ENCODE measurements around the gene AGPAT1.
"Not testable (repeated sequence)": the region's sequence is repeated elsewhere in the genome, so short reads cannot be mapped to it uniquely, and the experiment has no call there.

AGPAT1 gene

DNA sequence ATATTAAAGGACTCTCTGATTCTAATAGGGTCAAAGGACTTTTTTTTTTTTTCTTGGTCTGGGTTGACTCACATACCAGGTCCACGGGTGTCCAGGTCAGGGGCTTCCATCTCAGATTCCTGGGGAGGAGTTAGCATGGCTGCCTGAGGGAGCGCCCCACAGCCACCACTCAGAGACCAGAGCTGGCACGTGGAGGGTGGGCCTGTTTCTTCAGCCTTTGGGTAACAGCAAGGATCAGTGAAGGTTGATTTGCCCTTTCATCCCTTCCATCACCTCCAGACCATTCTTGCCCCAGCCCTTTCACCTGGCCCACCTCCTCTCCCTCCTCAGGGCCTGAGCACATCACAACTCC, 22.4 kb upstream of the AGPAT1 start:
- H3K9me3 ChIP-seq (ENCODE audit: control insufficient read depth in 2 of 2, low read length in 2 of 2) = no peaks in the 10 kb centered on the region
- H3K9ac ChIP-seq (ENCODE audit: low read length in 2 of 2) = no peak overlapping the region
- peaks cover 4 to 9% of the 10 kb centered on the region in 2 donors for H3K27me3 ChIP-seq (ENCODE audit: control insufficient read depth in 1 of 2, insufficient read depth in 2 of 2, low read length in 2 of 2)
- H3K36me3 ChIP-seq (ENCODE audit: control insufficient read depth in 2 of 2, insufficient read depth in 2 of 2, low read length in 2 of 2) = no peaks in the 10 kb centered on the region
- H3K4me3 ChIP-seq (ENCODE audit: low read length in 2 of 2) = no peak overlapping the region
- H3K27ac ChIP-seq (ENCODE audit: low read length) = no peak overlapping the region
- H3K4me1 ChIP-seq (ENCODE audit: control insufficient read depth, insufficient read depth, low read length) = peaks cover 25% of the 10 kb centered on the region

DNA sequence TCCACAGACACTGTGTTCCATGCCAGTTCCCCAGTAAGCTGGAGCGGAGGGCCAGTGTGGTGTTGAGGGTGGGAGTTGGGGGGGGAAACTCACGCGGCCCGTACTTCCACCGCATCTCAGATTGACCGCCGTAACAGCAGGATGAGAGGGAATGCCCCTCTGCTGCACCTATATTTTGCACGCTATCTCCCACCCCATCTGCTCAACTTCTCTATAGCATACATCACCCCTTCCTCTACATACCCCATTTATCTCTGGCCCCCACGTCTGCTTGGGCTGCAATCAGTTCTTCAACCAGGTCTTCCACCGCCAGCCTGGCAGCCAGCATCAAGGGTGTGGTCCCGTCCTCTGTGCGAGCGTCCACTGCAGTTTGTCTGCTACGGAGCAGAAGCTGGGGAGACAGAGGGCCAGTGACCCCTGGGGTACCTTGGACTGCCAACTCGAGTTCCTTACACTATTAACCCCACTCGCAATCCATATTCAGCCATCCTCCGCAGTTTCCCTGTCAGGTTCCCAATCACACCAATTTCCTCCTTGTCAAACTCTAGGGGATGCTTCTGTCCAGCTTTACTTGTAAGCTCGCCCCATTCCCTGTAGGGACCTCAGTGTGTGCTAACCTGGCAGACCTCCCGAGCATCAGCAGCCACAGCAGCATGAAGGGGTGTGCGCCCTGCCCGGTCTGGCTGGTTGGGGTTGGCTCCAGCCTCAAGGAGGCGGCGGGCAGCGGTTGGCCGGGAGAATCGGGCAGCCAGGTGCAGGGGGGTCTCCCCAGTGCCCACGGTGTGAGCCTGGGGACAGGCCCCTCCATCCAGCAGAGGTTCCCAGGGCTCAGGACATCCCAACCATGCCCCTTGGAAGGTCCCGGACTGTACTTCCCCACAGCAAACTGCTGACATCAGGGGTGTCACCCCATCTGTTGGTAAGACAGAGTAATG, 21.1 kb upstream of the AGPAT1 start:
- Histone ChIP-seq H3K36me3 (ENCODE audit: control insufficient read depth in 2 of 2, insufficient read depth in 2 of 2, low read length in 2 of 2) (no peaks in the 10 kb centered on the region), H3K4me3 (ENCODE audit: low read length in 2 of 2) (peak overlapping the region; percentile 92 to 97), H3K27me3 (ENCODE audit: control insufficient read depth in 1 of 2, insufficient read depth in 2 of 2, low read length in 2 of 2) (peaks cover 4 to 6% of the 10 kb centered on the region in 2 donors), H3K9ac (ENCODE audit: low read length in 2 of 2) (peak overlapping the region; percentile 100), H3K4me1 (ENCODE audit: control insufficient read depth, insufficient read depth, low read length) (peaks cover 27% of the 10 kb centered on the region), H3K27ac (ENCODE audit: low read length) (peak overlapping the region; percentile 100), H3K9me3 (ENCODE audit: control insufficient read depth in 2 of 2, low read length in 2 of 2) (no peaks in the 10 kb centered on the region)

DNA sequence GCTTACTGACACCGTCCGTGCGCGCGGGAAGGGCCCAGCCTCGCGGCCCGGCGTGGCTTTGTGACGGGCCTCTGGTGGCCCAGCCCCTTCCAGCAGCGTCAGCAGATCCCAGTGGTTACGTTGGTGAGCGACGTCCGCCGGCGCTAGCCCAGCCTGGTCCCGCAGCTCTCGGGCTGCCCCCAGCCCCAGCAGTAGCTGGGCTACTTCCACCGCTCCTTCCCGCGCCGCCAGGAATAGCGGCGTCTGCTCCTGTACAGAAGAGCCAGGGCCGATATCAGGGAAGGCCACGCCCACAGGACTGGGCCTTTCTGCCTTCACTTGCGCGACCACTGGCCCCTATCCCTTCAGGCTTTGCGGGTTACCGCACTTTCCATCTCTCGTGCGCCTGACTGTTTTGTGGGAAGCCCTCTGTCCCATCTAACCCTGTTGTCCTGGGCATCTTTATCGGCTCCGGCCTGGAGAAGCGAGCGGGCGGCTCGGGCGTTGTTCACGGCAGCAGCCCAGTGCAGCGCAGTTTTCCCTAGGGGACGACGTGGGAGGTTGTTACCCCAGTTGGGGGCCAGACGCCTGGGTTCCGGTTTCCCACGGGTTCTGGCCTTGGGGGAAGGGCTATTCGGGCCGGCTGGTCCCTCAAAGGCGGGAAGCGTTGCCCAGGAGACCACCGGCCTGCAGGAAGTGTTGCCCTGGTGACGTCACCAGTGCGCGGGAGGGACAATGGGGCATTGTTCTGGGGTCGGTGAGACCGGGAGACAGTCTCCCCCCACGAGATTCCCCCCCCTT, 20.2 kb upstream of the AGPAT1 start:
- Histone ChIP-seq H3K4me1 (ENCODE audit: control insufficient read depth, insufficient read depth, low read length) (peaks cover 35% of the 10 kb centered on the region), H3K9me3 (ENCODE audit: control insufficient read depth in 2 of 2, low read length in 2 of 2) (no peaks in the 10 kb centered on the region), H3K4me3 (ENCODE audit: low read length in 2 of 2) (peak overlapping the region; percentile 92 to 97), H3K36me3 (ENCODE audit: control insufficient read depth in 2 of 2, insufficient read depth in 2 of 2, low read length in 2 of 2) (no peaks in the 10 kb centered on the region), H3K27me3 (ENCODE audit: control insufficient read depth in 1 of 2, insufficient read depth in 2 of 2, low read length in 2 of 2) (peaks cover 0 to under 1% of the 10 kb centered on the region in 2 donors), H3K27ac (ENCODE audit: low read length) (peak overlapping the region; percentile 100), H3K9ac (ENCODE audit: low read length in 2 of 2) (peak overlapping the region; percentile 100)

GRCh38 chr6:32195652-32195901, 19.7 kb upstream of the AGPAT1 start:
- H3K4me1 ChIP-seq (ENCODE audit: control insufficient read depth, insufficient read depth, low read length) = peaks cover 40% of the 10 kb centered on the region
- no peak overlapping the region for H3K9ac ChIP-seq (ENCODE audit: low read length in 2 of 2)
- peak overlapping the region; percentile 100 for H3K27ac ChIP-seq (ENCODE audit: low read length)
- H3K27me3 ChIP-seq (ENCODE audit: control insufficient read depth in 1 of 2, insufficient read depth in 2 of 2, low read length in 2 of 2) = no peaks in the 10 kb centered on the region
- H3K4me3 ChIP-seq (ENCODE audit: low read length in 2 of 2) = peak overlapping the region in 1 of 2 donors; percentile 97
- H3K36me3 ChIP-seq (ENCODE audit: control insufficient read depth in 2 of 2, insufficient read depth in 2 of 2, low read length in 2 of 2) = no peaks in the 10 kb centered on the region
- H3K9me3 ChIP-seq (ENCODE audit: control insufficient read depth in 2 of 2, low read length in 2 of 2) = no peaks in the 10 kb centered on the region

DNA sequence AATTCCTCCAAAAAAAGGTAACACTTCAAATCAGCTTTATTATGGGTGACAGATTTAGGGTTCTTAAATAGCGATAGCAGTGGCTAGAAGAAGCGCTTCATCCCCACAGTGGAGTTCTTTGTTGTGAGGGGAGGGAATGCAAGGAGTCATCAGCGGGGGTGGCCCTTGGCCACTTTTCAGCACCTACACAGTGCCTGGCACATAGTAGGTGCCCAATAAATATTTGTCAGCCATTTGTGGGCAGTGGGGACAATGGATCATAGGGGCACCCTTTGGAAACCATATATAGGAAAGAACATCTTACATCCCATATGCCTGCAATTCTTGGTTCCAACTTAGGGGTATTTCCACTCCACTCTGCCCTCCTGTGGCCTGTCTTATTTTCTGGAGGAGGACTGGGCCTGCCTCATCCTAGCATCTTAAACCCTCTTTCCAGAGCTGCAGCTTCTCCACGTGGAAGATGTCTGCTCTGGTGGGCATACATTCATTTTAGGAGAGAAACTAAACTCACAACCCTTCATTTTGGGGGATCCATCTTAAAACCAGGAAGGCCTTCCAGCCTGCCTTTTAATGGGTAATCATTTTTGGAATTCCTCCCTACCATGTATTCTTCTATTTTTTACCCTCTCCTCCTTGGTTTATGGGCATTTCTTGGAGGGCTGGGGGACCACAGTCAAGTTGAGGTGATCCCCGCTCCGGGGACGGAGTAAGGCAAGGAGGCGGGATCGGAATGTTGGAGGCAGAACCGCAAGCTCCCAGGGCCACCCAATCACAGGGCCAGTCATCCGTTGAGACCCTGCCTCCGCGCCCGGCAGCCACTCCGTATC, 19.2 kb upstream of the AGPAT1 start:
- H3K27me3 ChIP-seq (ENCODE audit: control insufficient read depth in 1 of 2, insufficient read depth in 2 of 2, low read length in 2 of 2) = no peaks in the 10 kb centered on the region
- H3K27ac ChIP-seq (ENCODE audit: low read length) = peak overlapping the region; percentile 95
- peak overlapping the region; percentile 70 to 97 for H3K4me3 ChIP-seq (ENCODE audit: low read length in 2 of 2)
- H3K9ac ChIP-seq (ENCODE audit: low read length in 2 of 2) = peak overlapping the region; percentile 69 to 70
- no peaks in the 10 kb centered on the region for H3K36me3 ChIP-seq (ENCODE audit: control insufficient read depth in 2 of 2, insufficient read depth in 2 of 2, low read length in 2 of 2)
- H3K9me3 ChIP-seq (ENCODE audit: control insufficient read depth in 2 of 2, low read length in 2 of 2) = no peaks in the 10 kb centered on the region
- H3K4me1 ChIP-seq (ENCODE audit: control insufficient read depth, insufficient read depth, low read length) = peaks cover 44% of the 10 kb centered on the region

- Histone ChIP-seq H3K4me1 (ENCODE audit: control insufficient read depth, insufficient read depth, low read length) (peaks cover 44% of the 10 kb centered on the region), H3K36me3 (ENCODE audit: control insufficient read depth in 2 of 2, insufficient read depth in 2 of 2, low read length in 2 of 2) (no peaks in the 10 kb centered on the region), H3K4me3 (ENCODE audit: low read length in 2 of 2) (no peak overlapping the region), H3K9me3 (ENCODE audit: control insufficient read depth in 2 of 2, low read length in 2 of 2) (no peaks in the 10 kb centered on the region), H3K9ac (ENCODE audit: low read length in 2 of 2) (peak overlapping the region; percentile 21 to 69), H3K27me3 (ENCODE audit: control insufficient read depth in 1 of 2, insufficient read depth in 2 of 2, low read length in 2 of 2) (no peaks in the 10 kb centered on the region), H3K27ac (ENCODE audit: low read length) (peak overlapping the region; percentile 95)
Observed at GRCh38 chr6:32194388-32194787, 18.5 kb upstream of the AGPAT1 start.

DNA sequence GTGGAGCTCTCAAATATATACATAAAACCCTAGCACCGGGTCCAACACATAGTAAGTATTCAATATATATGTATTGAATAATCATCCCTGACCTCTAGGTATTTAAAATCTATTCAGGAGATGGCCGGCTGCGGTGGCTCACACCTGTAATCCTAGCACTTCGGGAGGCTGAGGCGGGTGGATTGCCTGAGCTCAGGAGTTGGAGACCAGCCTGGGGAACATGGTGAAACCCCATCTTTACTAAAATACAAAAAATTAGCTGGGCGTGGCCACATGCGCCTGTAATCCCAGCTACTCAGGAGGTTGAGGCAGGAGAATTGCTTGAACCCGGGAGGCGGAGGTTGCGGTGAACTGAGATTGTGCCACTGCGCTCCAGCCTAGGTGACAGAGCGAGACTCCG, 17.2 kb upstream of the AGPAT1 start:
- not testable (repeated sequence) for H3K36me3 ChIP-seq (ENCODE audit: control insufficient read depth in 2 of 2, insufficient read depth in 2 of 2, low read length in 2 of 2); H3K9ac ChIP-seq (ENCODE audit: low read length in 2 of 2); H3K27me3 ChIP-seq (ENCODE audit: control insufficient read depth in 1 of 2, insufficient read depth in 2 of 2, low read length in 2 of 2); H3K9me3 ChIP-seq (ENCODE audit: control insufficient read depth in 2 of 2, low read length in 2 of 2)
- Histone ChIP-seq H3K4me1 (ENCODE audit: control insufficient read depth, insufficient read depth, low read length) (peaks cover 55% of the 10 kb centered on the region), H3K4me3 (ENCODE audit: low read length in 2 of 2) (peak overlapping the region in 1 of 2 donors; percentile 15), H3K27ac (ENCODE audit: low read length) (peak overlapping the region; percentile 31)

- no peaks in the 10 kb centered on the region for H3K27me3 ChIP-seq (ENCODE audit: control insufficient read depth in 1 of 2, insufficient read depth in 2 of 2, low read length in 2 of 2)
- H3K9me3 ChIP-seq (ENCODE audit: control insufficient read depth in 2 of 2, low read length in 2 of 2) = no peaks in the 10 kb centered on the region
- H3K9ac ChIP-seq (ENCODE audit: low read length in 2 of 2) = peak within 1 kb of the TSS; percentile 36 to 92
- peaks cover 0 to 4% of the 10 kb centered on the region in 2 donors for H3K36me3 ChIP-seq (ENCODE audit: control insufficient read depth in 2 of 2, insufficient read depth in 2 of 2, low read length in 2 of 2)
- peaks cover 60% of the 10 kb centered on the region for H3K4me1 ChIP-seq (ENCODE audit: control insufficient read depth, insufficient read depth, low read length)
- H3K4me3 ChIP-seq (ENCODE audit: low read length in 2 of 2) = peak within 1 kb of the TSS in 1 of 2 donors; percentile 55
- H3K27ac ChIP-seq (ENCODE audit: low read length) = peak within 1 kb of the TSS; percentile 98
Observed at GRCh38 chr6:32192608-32193039, 16.7 kb upstream of the AGPAT1 start, which contains the start of gene GPSM3. Gene GPSM3 (minus strand): TSS chr6:32192643. CDS start chr6:32192513, 130 bp downstream.

DNA sequence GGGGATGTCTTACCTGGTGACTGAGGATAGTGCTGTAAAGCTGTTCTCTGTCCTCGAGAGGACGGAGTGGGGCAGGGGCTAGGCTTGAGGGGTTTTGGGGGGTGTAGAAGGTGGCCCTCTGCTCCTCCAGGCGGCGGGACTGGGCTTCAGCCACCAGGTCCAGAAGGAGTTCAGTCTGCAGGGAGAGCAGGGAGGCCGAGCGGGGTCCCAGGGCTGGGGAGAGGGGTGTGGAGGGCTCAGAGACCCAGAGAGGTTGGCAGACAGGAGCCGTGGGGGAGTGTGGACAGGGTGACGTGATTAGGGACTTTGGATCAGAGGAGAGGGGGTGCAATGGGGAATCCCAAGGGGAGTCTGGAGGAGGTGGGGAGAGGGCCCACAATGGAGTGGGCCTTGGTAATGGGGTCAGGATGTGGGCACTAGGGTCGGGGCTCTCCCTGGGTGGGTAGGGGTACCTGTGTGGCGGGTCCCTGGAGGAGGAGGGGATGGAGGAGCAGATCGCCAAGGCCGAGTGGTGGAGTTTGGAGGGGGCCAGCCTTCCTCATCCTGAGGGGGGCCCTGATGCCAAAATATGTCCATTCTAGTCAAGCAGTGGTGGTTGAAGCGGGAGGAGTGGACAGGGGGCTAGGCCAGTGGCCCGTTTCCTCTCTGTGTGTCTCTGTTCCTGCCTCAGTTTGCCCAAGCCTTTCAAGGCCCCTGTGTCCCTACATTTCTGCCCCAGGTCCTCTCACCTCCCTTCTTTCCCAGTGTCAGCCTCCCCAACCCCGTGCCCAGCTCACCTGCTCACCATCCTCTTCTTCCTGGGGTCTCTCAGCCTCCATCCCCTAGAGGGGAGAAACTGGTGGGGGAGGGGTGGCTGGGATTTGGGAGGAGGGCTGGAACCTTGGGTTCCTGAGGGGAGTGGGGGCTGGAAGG, 16.1 kb upstream of the AGPAT1 start:
- Histone ChIP-seq H3K27me3 (ENCODE audit: control insufficient read depth in 1 of 2, insufficient read depth in 2 of 2, low read length in 2 of 2) (no peaks in the 10 kb centered on the region), H3K9me3 (ENCODE audit: control insufficient read depth in 2 of 2, low read length in 2 of 2) (no peaks in the 10 kb centered on the region), H3K4me3 (ENCODE audit: low read length in 2 of 2) (peak overlapping the region in 1 of 2 donors; percentile 55), H3K9ac (ENCODE audit: low read length in 2 of 2) (peak overlapping the region; percentile 36 to 92), H3K4me1 (ENCODE audit: control insufficient read depth, insufficient read depth, low read length) (peaks cover 61% of the 10 kb centered on the region), H3K36me3 (ENCODE audit: control insufficient read depth in 2 of 2, insufficient read depth in 2 of 2, low read length in 2 of 2) (peaks cover 1 to 11% of the 10 kb centered on the region in 2 donors), H3K27ac (ENCODE audit: low read length) (peak overlapping the region; percentile 98)
